DOHH2 (cell line): Measurements from ENCODE around the gene EPHA2.
"Not testable (repeated sequence)": the region's sequence is repeated elsewhere in the genome, so short reads cannot be mapped to it uniquely, and the experiment has no call there.

Experiments used
- H3F3A ChIP-seq: fragments of 200-600 bp; sonication (generic), shearing (Covaris generic); 2 replicates; pipeline ENCODE4 v1.6.0; 2016; ENCODE audit warnings: antibody characterized with exemption, mild to moderate bottlenecking; ENCODE audit not compliant: control insufficient read depth, insufficient read depth
- H3K27ac ChIP-seq: fragments of 200-600 bp; sonication (generic); 2 replicates; pipeline ENCODE4 v1.5.1; 2014; ENCODE audit warnings: low read depth, mild to moderate bottlenecking, low read length, moderate library complexity
- H3K27me3 ChIP-seq: fragments of 200-600 bp; sonication (generic); 2 replicates; pipeline ENCODE4 v1.6.1; 2014; ENCODE audit warnings: mild to moderate bottlenecking, low read length, mixed read lengths; ENCODE audit not compliant: control insufficient read depth
- H3K36me3 ChIP-seq: fragments of 200-600 bp; sonication (generic); 2 replicates; pipeline ENCODE4 v1.6.1; 2014; ENCODE audit warnings: mild to moderate bottlenecking, low read length, moderate library complexity, mixed read lengths; ENCODE audit not compliant: control insufficient read depth
- H3K4me1 ChIP-seq: fragments of 200-600 bp; sonication (generic); 2 replicates; pipeline ENCODE4 v1.6.1; 2014; ENCODE audit warnings: mild to moderate bottlenecking, low read length, mixed read lengths; ENCODE audit not compliant: control insufficient read depth
- H3K4me2 ChIP-seq: fragments of 200-600 bp; sonication (generic); 2 replicates; pipeline ENCODE4 v1.6.0; 2014; ENCODE audit warnings: mild to moderate bottlenecking, low read length, moderate library complexity
- H3K4me3 ChIP-seq: fragments of 200-600 bp; sonication (generic); 2 replicates; pipeline ENCODE4 v1.5.1; 2014; ENCODE audit warnings: mild to moderate bottlenecking, low read length, mixed read lengths
- H3K79me2 ChIP-seq: fragments of 200-600 bp; sonication (generic); 2 replicates; pipeline ENCODE4 v1.6.1; 2014; ENCODE audit warnings: mild to moderate bottlenecking, low read length, mixed read lengths; ENCODE audit not compliant: control insufficient read depth
- H3K9me2 ChIP-seq: fragments of 200-600 bp; sonication (generic); replicated peaks from 2 replicates; pipeline ENCODE4 v1.6.1; 2014; ENCODE audit warnings: mild to moderate bottlenecking, low read length, mixed read lengths; ENCODE audit not compliant: control insufficient read depth
- H3K9me3 ChIP-seq: fragments of 200-600 bp; sonication (generic); 2 replicates; pipeline ENCODE4 v1.6.1; 2014; ENCODE audit warnings: antibody characterized with exemption, low read length, mixed read lengths; ENCODE audit not compliant: control insufficient read depth, insufficient read depth
- H4K20me1 ChIP-seq: fragments of 200-600 bp; sonication (generic); 2 replicates; pipeline ENCODE4 v1.6.0; 2014; ENCODE audit warnings: low read depth, mild to moderate bottlenecking, antibody characterized with exemption, low read length, moderate library complexity; ENCODE audit not compliant: control insufficient read depth, insufficient read depth
- EZH2phosphoT487 ChIP-seq: fragments of 200-600 bp; sonication (generic); IDR thresholded peaks from 2 replicates; pipeline ENCODE4 v1.6.1; 2017; ENCODE audit warnings: borderline replicate concordance, mild to moderate bottlenecking, antibody characterized with exemption, low read length, moderate library complexity, mixed read lengths
- TF ChIP-seq, protein P1 (sequence below): fragments of 200-600 bp; sonication (generic); IDR thresholded peaks from one replicate; pipeline ENCODE4 v1.5.1; 2014; ENCODE audit warnings: antibody characterized with exemption, mild to moderate bottlenecking, low read depth, low read length; ENCODE audit not compliant: poor library complexity, severe bottlenecking

EPHA2 gene

DNA sequence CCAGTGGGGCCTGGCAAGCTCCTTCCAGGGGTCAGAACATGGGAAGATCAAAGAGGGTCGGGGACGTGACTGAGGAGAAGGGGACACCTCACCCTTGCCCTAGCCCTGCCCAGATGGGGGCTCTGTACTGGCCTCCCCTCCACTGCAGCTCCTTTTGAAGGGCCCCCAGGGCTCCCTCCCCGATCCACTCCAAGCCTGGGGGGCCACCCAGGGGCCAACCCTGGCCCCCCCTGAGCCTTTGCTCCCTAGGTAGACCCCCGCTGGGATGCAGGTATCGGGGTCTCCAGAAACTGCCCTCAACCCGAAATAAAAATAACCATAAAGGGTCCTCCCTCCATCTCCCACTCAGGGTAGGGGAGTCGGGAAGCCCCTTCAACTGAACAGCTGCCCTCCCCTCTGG, 45.0 kb downstream of the EPHA2 start:
- Histone ChIP-seq H3K79me2 (no peaks in the 10 kb centered on the region), H3K4me3 (no peak overlapping the region), H3F3A (no peaks in the 10 kb centered on the region), H3K27me3 (peaks cover 4% of the 10 kb centered on the region), H3K4me2 (no peak overlapping the region), H3K9me2 (no peaks in the 10 kb centered on the region), H3K36me3 (no peaks in the 10 kb centered on the region), H4K20me1 (no peaks in the 10 kb centered on the region), H3K4me1 (no peaks in the 10 kb centered on the region), H3K9me3 (no peaks in the 10 kb centered on the region; the same call in 1 of the 2 replicates), H3K27ac (no peak overlapping the region)
- no peak for TF ChIP-seq EZH2phosphoT487
- TF ChIP-seq, protein P1, sequence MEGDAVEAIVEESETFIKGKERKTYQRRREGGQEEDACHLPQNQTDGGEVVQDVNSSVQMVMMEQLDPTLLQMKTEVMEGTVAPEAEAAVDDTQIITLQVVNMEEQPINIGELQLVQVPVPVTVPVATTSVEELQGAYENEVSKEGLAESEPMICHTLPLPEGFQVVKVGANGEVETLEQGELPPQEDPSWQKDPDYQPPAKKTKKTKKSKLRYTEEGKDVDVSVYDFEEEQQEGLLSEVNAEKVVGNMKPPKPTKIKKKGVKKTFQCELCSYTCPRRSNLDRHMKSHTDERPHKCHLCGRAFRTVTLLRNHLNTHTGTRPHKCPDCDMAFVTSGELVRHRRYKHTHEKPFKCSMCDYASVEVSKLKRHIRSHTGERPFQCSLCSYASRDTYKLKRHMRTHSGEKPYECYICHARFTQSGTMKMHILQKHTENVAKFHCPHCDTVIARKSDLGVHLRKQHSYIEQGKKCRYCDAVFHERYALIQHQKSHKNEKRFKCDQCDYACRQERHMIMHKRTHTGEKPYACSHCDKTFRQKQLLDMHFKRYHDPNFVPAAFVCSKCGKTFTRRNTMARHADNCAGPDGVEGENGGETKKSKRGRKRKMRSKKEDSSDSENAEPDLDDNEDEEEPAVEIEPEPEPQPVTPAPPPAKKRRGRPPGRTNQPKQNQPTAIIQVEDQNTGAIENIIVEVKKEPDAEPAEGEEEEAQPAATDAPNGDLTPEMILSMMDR: no peak

DNA sequence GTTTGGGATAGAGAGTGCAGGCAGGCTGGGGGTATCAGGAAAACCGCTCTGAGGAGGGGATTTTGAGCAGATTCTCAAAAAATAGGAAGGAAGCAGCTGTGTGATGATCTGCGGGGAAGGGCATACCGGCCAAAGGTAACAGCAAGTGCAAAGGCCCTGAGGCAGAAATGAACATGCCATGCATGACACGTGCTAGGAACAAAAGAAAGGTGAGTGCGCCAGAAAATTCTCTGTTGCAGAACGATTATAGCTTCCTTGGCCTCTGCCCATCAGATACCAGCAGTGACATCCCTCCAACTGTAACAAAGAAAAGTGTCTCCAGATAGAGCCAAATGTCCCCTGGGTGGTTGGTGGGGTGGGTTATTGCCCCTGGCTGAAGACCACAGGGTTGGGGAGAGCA, 45.4 kb downstream of the EPHA2 start:
- no peaks in the 10 kb centered on the region for H3F3A ChIP-seq

DNA sequence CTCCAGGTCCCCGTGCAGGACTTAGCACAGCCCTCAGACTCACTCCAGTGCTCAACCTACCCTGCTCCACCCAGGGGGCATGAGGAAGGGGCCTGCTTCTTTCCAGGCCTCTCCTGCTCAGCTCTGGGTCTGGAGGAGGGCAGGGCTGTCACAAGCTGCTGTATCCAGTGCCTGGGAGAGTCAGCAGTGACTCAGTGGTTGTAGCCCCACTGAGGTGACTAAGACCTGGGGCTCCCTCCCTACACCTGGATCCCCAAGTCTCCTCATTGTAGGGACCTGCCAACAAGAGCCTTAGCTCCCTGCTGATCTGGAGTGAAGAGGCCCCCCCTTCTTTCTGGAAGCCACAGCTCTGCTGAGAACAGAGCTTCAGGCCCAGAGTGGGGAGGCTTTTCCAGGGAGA, 46.3 kb downstream of the EPHA2 start:
- Histone ChIP-seq H3K79me2 (no peaks in the 10 kb centered on the region), H3F3A (no peaks in the 10 kb centered on the region), H4K20me1 (no peaks in the 10 kb centered on the region), H3K27me3 (peaks cover 4% of the 10 kb centered on the region), H3K9me3 (no peaks in the 10 kb centered on the region; the same call in 1 of the 2 replicates), H3K27ac (no peak overlapping the region), H3K36me3 (no peaks in the 10 kb centered on the region), H3K4me2 (no peak overlapping the region), H3K4me1 (no peaks in the 10 kb centered on the region), H3K4me3 (no peak overlapping the region), H3K9me2 (no peaks in the 10 kb centered on the region)
- TF ChIP-seq EZH2phosphoT487: no peak
- TF ChIP-seq, protein P1: no peak

More for the DNA sequence above, 45.4 kb downstream of the EPHA2 start:
- H3K79me2 ChIP-seq: no peaks in the 10 kb centered on the region
- H3K9me3 ChIP-seq: no peaks in the 10 kb centered on the region; the same call in 1 of the 2 replicates
- no peak overlapping the region for H3K27ac ChIP-seq
- H3K36me3 ChIP-seq: no peaks in the 10 kb centered on the region
- no peak overlapping the region for H3K4me3 ChIP-seq
- H3K9me2 ChIP-seq: no peaks in the 10 kb centered on the region
- peaks cover 4% of the 10 kb centered on the region for H3K27me3 ChIP-seq
- no peak overlapping the region for H3K4me2 ChIP-seq
- no peaks in the 10 kb centered on the region for H4K20me1 ChIP-seq
- TF ChIP-seq, protein P1: no peak
- no peak for TF ChIP-seq EZH2phosphoT487
- H3K4me1 ChIP-seq: no peaks in the 10 kb centered on the region

DNA sequence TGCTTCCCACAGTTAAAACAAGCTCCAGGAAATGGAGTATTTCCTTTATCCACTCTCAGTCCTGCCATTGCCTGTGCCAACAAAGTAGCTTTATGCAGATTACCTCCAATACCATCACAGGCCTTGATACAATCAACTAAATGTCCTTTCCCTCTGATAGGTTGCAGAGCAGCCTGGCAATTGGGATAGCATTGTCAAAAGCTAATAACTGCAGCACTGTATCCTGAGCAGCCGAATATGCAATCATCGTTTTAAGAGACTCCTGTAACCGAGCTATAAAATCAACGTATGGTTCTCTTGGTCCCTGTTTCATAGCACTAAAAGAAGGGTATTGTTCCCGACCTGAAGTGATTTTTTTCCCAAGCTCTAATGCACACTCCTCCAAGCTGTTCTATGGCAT, 48.8 kb downstream of the EPHA2 start:
- not testable (repeated sequence) for H3K79me2 ChIP-seq, H3K27me3 ChIP-seq, H3K27ac ChIP-seq, H3K4me2 ChIP-seq, H3K36me3 ChIP-seq, H3K9me2 ChIP-seq, H3K4me1 ChIP-seq, H3K9me3 ChIP-seq, H3F3A ChIP-seq, H4K20me1 ChIP-seq, H3K4me3 ChIP-seq
